GM12874 (cell line): ENCODE measurements around the gene USP28.

Experiments used
- CTCF ChIP-seq: IDR thresholded peaks from 2 replicates; pipeline ENCODE4 v1.5.1; 2011; ENCODE audit warnings: low read depth, mild to moderate bottlenecking, control low read depth, low read length, moderate library complexity; ENCODE audit not compliant: insufficient read depth

The USP28 gene

GRCh38 chr11:113874581-113875233 is 665 bp downstream of the USP28 start:
- TF ChIP-seq CTCF, result no peak

DNA sequence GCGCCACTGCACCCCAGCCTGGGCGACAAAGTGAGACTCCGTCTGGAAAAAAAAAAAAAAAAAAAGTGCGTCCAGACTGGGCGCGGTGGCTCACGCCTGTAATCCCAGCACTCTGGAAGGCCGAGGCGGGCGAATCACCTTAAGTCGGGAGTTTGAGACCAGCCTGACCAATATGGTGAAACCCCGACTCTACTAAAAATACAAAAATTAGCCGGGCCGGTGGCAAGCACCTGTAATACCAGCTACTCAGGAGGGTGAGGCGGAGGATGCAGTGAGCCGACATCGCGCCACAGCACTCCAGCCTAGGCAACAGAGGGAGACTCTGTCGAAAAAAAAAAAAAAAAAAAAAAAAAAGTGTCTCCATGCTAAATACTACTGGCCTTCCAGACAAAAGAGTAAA is 1.3 kb downstream of the USP28 start:
- no peak for TF ChIP-seq CTCF

DNA sequence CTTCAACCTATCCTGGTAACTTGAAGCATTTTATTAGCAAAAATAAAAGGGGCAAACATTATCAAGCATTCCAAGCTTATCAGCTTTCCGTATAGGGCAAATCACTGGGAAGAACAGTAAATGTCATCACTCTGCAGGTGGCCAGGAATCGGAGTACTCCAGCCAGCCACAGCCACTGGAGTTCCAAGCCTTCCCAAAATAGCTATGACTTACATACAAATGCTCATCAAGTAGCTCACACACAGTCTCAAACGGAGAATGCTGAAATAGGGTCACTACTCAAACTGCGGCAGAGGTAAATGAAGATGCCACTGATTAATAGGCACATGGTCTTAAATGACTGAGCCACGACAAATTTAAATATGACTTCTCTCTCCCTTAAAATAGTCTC is 2.1 kb downstream of the USP28 start:
- TF ChIP-seq CTCF, result no peak

DNA sequence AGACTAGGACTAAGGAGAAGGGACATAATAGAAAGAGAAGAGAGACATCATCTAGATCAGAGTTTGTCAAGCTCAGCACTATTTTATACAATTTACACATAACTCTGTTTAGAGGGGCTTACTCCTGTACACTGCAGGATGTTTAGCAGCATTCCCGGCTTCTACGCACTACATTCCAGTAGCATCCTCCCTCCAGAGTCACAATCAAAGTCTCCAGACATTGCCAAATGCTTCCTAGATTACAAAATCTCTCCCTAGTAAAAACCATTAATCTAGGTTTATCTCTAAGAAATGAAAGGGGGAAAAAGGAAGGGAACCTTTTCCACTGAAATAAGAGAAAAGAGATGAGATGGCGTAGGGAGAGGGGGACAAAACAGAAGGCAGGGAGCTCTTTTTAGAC is 4.0 kb downstream of the USP28 start:
- TF ChIP-seq CTCF, result no peak

- no peak for TF ChIP-seq CTCF
Measured at GRCh38 chr11:113867843-113868503, 7.4 kb downstream of the USP28 start.

DNA sequence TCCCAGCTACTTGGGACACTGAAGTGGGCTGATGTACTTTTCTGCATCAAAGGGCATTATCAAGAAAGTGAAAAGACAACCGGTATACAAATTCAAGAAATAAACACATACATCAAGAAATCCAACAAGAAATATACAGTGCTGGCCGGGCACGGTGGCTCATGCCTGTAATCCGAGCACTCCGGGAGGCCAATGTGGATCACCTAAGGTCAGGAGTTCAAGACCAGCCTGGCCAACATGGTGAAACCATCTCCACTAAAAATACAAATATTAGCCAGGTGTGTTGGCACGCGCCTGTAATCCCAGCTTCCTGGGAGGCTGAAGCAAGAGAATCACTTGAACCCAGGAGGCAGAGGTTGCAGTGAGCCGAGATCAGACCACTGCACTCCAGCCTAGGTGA is 9.5 kb downstream of the USP28 start:
- TF ChIP-seq CTCF, result no peak

DNA sequence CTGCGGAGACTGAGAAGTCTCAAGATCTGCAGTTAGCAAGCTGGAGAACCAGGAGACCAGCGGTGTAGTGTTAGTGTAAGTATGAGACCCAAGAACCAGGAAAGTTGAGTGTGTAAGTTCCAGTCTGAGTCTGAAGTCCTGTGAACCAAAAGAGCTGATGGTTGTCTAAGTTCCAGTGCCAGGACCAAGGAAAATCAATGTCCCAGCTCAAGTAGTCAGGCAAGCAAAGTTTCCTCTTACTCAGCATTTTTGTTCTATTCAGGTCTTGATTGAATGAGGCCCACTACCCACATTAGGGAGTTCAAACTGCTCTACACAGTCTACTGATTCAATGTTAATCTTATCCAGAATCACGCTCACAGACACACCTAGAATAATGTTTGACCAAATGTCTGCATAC is 11.0 kb downstream of the USP28 start:
- TF ChIP-seq CTCF, result no peak

- no peak for TF ChIP-seq CTCF
Measured at GRCh38 chr11:113862435-113862834, 12.9 kb downstream of the USP28 start.
